Left lung (tissue), 10 donors: ENCODE results near the gene CENPS. TPM values are rescaled to one million over a fixed set of nuclear protein-coding genes. Genes with fewer than 3 reads are reported as not detected.

Experiments used
- ATAC-seq: fragments of 200-7000 bp; cut with Tn5 transposase; one replicate; pipeline ENCODE4 v1.9.1; 2020; ENCODE audit warnings: moderate library complexity
- DNase-seq, 4 donors: peaks; one replicate each; pipeline ENCODE4 v3.0.0-alpha.2; 2013 to 2020
- H3K27ac ChIP-seq, 2 donors: fragments of 200-600 bp; sonication (generic) in 1 of 2; one replicate each; pipeline versions ENCODE4 v1.5.0 to v1.8.0; 2020 to 2021
- H3K27me3 ChIP-seq, 2 donors: fragments of 200-600 bp; sonication (generic) in 1 of 2; one replicate each; pipeline versions ENCODE4 v1.5.0 to v1.8.0; 2020 to 2021
- H3K36me3 ChIP-seq, 2 donors: fragments of 200-600 bp; sonication (generic) in 1 of 2; one replicate each; pipeline versions ENCODE4 v1.5.0 to v1.8.0; 2020 to 2021
- H3K4me1 ChIP-seq, 2 donors: fragments of 200-600 bp; one replicate each; pipeline ENCODE4 v1.8.0; 2021
- H3K4me3 ChIP-seq, 2 donors: fragments of 200-600 bp; sonication (generic) in 1 of 2; one replicate each; pipeline versions ENCODE4 v1.5.0 to v1.8.0; 2020 to 2021; ENCODE audit warnings: mild to moderate bottlenecking in 1 of 2
- H3K9me3 ChIP-seq, 2 donors: fragments of 200-600 bp; sonication (generic) in 1 of 2; one replicate each; pipeline versions ENCODE4 v1.5.0 to v1.8.0; 2020 to 2021
- intact Hi-C, 2 donors: fragments of 100-400 bp; cut with DNase I; formaldehyde crosslinking; loops; one replicate each; pipeline versions ENCODE4 v1.11.2 to v1.14.2; 2022
- polyA plus RNA-seq, 6 donors: library from polyadenylated mRNA; unstranded; fragments of 120-200 nt; gene quantifications; one replicate each; pipeline ENCODE4 v1.2.1, GENCODE V29; 2013; ENCODE audit not compliant: insufficient read length in 6 of 6
- total RNA-seq, 2 donors: library from RNA; stranded (reverse); fragmentation: NEBNext Ultra II Directional; extraction: Animal tissue kit (Norgen Biotek cat#: 25700); gene quantifications; one replicate each; pipeline ENCODE4 v1.2.1, GENCODE V29; 2021
- TF ChIP-seq, protein P1 (sequence below), 2 donors: fragments of 200-600 bp; sonication (generic) in 1 of 2; IDR thresholded peaks; one replicate each; pipeline versions ENCODE4 v1.5.0 to v1.8.0; 2021; ENCODE audit warnings: antibody characterized with exemption in 2 of 2
- donor health status: DM: no; HTN: yes; CAD: no.
- donor health status: DM: no; HTN: no; CAD: no.

CENPS gene
- total and polyA plus RNA-seq, 8 donors = 13.5 to 23.1 (median 20.9) TPM

DNA sequence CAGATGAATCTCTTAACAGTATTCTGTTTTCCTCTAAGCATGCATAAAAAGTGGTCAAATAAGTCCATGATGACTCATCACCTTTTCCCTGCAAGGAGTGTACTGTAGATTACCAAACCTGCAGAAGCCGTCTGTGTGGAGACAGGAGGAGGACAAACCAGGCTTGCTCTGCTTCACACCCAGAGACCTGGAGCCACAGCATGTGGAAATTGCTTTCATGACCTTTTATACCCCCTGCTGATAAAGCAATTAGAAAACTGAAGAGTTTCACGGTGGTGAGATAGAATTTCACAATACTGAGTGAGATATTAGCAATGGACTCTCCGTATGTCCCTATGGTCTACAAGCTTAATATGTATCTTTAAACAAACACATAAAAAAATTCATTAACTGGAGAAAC is 29.0 kb downstream of the CENPS start:
- peak; percentile 86 for ATAC-seq
- TF ChIP-seq, protein P1, sequence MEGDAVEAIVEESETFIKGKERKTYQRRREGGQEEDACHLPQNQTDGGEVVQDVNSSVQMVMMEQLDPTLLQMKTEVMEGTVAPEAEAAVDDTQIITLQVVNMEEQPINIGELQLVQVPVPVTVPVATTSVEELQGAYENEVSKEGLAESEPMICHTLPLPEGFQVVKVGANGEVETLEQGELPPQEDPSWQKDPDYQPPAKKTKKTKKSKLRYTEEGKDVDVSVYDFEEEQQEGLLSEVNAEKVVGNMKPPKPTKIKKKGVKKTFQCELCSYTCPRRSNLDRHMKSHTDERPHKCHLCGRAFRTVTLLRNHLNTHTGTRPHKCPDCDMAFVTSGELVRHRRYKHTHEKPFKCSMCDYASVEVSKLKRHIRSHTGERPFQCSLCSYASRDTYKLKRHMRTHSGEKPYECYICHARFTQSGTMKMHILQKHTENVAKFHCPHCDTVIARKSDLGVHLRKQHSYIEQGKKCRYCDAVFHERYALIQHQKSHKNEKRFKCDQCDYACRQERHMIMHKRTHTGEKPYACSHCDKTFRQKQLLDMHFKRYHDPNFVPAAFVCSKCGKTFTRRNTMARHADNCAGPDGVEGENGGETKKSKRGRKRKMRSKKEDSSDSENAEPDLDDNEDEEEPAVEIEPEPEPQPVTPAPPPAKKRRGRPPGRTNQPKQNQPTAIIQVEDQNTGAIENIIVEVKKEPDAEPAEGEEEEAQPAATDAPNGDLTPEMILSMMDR (IDR thresholded peaks at IDR 0.05) = no peak
- H3K36me3 ChIP-seq = peaks cover 0 to 40% of the 10 kb centered on the region in 2 donors

DNA sequence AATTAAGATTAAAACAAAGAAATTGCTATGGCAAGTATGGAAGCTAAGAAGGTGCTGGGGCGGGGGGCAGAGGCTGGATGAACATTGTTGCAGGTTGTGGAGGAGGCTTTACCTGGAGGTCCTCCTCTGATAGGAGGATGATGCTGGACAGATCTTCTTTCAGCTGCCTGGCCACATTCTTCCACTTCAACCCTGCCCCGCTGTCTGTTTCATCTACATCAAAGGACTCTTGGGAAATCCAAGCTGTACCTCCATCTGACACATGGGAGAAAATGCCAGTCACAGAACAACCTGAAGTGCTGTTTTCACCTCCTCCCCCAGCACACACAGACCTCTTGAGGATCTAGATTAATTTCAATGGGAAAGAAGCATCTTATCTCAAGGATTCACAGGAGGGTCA is 36.8 kb downstream of the CENPS start:
- peaks cover 0 to 13% of the 10 kb centered on the region in 2 donors for H3K4me1 ChIP-seq
- TF ChIP-seq, protein P1 (IDR thresholded peaks at IDR 0.05) = no peak
- ATAC-seq (no peak), DNase-seq (no peak)
- H3K27me3 ChIP-seq = no peaks in the 10 kb centered on the region
- H3K4me3 ChIP-seq = no peak overlapping the region
- intact Hi-C loops = no loop called here
- H3K27ac ChIP-seq = no peak overlapping the region
- H3K36me3 ChIP-seq = peaks cover 0 to 74% of the 10 kb centered on the region in 2 donors
- no peaks in the 10 kb centered on the region for H3K9me3 ChIP-seq

More for the DNA sequence above, 29.0 kb downstream of the CENPS start:
- Histone ChIP-seq H3K9me3 (peaks cover 0 to 2% of the 10 kb centered on the region in 2 donors), H3K4me1 (peaks cover 0 to 14% of the 10 kb centered on the region in 2 donors), H3K27me3 (no peaks in the 10 kb centered on the region), H3K4me3 (no peak overlapping the region), H3K27ac (peak overlapping the region in 1 of 2 donors; percentile 7)
- intact Hi-C loops = no loop called here
- no peak for DNase-seq

DNA sequence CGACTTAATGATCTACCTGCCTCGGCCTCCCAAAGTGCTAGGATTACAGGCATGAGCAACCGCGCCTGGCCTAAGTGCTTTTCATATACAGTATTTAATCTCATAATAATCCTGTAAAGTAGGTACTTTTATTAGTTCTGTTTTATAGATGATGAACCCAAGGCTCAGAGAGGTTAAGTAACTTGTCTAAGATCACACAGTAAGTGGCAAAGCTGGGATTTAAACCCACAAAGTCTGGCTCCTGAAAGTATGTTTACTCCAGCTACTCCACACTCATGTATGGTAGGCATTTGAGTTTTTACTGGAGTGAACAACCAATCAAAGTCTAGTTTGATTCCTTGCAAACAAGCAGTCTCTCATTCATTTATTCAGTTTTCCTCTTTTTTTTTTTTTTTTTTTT is 39.8 kb downstream of the CENPS start:
- Histone ChIP-seq H3K36me3 (peaks cover 0 to 44% of the 10 kb centered on the region in 2 donors), H3K27ac (no peak overlapping the region), H3K4me1 (peaks cover 0 to 25% of the 10 kb centered on the region in 2 donors), H3K27me3 (no peaks in the 10 kb centered on the region), H3K4me3 (no peak overlapping the region), H3K9me3 (no peaks in the 10 kb centered on the region)
- ATAC-seq = no peak
- DNase-seq = no peak
- TF ChIP-seq, protein P1 (IDR thresholded peaks at IDR 0.05) = no peak
- intact Hi-C loops = no loop called here

DNA sequence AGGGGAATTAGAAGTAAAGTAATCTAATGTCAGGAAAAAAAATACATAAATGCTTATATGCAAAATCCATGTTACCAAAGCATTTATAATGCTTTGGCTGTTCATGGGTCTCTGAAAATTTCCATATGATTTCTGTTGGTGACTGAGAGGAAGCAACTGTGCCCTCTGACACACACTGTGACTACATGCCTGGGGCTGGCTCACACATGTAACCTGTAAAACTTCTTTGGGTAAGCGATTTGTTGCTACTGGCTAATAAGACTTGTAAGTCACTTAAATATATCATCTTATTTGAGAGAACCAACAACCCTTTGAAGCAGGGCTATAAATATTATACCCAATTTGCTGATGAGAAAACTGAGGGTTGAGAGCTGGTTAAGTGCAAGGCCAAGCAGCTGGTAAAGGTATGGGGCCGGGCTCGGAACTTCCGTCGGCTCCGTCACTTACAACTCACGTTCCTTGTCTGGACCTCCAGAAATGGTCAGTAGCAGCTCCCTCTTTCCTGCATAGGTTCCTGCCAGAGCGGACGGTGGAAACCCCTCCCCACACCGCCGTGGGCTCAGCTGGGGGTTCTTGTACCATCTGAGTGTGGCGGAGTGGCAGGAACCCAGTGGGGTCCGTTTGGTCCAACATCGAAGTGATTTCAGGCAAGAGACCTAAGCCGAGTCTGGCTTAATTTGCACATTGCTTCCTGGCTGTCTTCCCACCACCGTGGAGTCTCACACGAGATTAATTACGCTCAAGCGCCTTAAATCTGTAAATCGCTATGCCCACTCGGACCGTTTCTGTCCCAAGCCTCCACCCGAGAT is 41.4 kb downstream of the CENPS start:
- Histone ChIP-seq H3K27me3 (no peaks in the 10 kb centered on the region), H3K4me3 (peak overlapping the region; percentile 91 to 92), H3K36me3 (peaks cover 0 to 28% of the 10 kb centered on the region in 2 donors), H3K4me1 (peaks cover 0 to 41% of the 10 kb centered on the region in 2 donors), H3K27ac (peak overlapping the region; percentile 60 to 63), H3K9me3 (no peaks in the 10 kb centered on the region)
- DNase-seq (no peak), ATAC-seq (no peak)
- TF ChIP-seq, protein P1 (IDR thresholded peaks at IDR 0.05) = no peak
- intact Hi-C loops = no loop called here
